Upper lobe of left lung (tissue), 4 donors: ENCODE measurements around the gene PA2G4.

Experiments
- CTCF ChIP-seq, 6 experiments: fragments of 450-650 bp in 4 of 6; fragments of 200-600 bp in 2 of 6; sonication (generic) in 2 of 6; IDR thresholded peaks; one replicate each; pipeline ENCODE4 v1.5.1; 2016 to 2019; ENCODE audit warnings: antibody characterized with exemption in 6 of 6
- POLR2A ChIP-seq, 4 donors: fragments of 450-650 bp; IDR thresholded peaks; one replicate each; pipeline ENCODE4 v1.5.1; 2016 to 2017; ENCODE audit warnings: antibody characterized with exemption in 4 of 4, mild to moderate bottlenecking in 2 of 4
- POLR2AphosphoS5 ChIP-seq, 2 donors: sonication (generic); formaldehyde crosslinking; IDR thresholded peaks; one replicate each; pipeline ENCODE4 v1.5.1; 2017; ENCODE audit warnings: antibody characterized with exemption in 2 of 2

GRCh38 chr12:56161690-56162351 is 57.5 kb downstream of the PA2G4 start:
- TF ChIP-seq POLR2AphosphoS5 (IDR thresholded peaks at IDR 0.05), result no peak
- TF ChIP-seq POLR2A (IDR thresholded peaks at IDR 0.05), result no peak
- no peak for TF ChIP-seq CTCF (IDR thresholded peaks at IDR 0.05)
